ENCODE data around the gene CLIC5. TPM values are rescaled to one million over a fixed set of nuclear protein-coding genes. Genes with fewer than 3 reads are reported as not detected.

The CLIC5 gene
- total RNA-seq, 1 donor from 2014 or later = 5.2 TPM

- no peak overlapping the region for H3K4me3 ChIP-seq (ENCODE audit: low read depth, low read length)
- DNase-seq (ENCODE audit: low read depth) = no peak
- TF ChIP-seq, protein P1, sequence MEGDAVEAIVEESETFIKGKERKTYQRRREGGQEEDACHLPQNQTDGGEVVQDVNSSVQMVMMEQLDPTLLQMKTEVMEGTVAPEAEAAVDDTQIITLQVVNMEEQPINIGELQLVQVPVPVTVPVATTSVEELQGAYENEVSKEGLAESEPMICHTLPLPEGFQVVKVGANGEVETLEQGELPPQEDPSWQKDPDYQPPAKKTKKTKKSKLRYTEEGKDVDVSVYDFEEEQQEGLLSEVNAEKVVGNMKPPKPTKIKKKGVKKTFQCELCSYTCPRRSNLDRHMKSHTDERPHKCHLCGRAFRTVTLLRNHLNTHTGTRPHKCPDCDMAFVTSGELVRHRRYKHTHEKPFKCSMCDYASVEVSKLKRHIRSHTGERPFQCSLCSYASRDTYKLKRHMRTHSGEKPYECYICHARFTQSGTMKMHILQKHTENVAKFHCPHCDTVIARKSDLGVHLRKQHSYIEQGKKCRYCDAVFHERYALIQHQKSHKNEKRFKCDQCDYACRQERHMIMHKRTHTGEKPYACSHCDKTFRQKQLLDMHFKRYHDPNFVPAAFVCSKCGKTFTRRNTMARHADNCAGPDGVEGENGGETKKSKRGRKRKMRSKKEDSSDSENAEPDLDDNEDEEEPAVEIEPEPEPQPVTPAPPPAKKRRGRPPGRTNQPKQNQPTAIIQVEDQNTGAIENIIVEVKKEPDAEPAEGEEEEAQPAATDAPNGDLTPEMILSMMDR (conservative IDR thresholded peaks at IDR 0.05; ENCODE audit: low read depth, low read length) = no peak
Measured at GRCh38 chr6:46036911-46037310, 21.3 kb upstream of the CLIC5 start.

GRCh38 chr6:46035242-46035641 is 19.6 kb upstream of the CLIC5 start:
- DNase-seq (ENCODE audit: low read depth) = no peak
- TF ChIP-seq, protein P1 (conservative IDR thresholded peaks at IDR 0.05; ENCODE audit: low read depth, low read length) = no peak
- H3K4me3 ChIP-seq (ENCODE audit: low read depth, low read length) = no peak overlapping the region

DNA sequence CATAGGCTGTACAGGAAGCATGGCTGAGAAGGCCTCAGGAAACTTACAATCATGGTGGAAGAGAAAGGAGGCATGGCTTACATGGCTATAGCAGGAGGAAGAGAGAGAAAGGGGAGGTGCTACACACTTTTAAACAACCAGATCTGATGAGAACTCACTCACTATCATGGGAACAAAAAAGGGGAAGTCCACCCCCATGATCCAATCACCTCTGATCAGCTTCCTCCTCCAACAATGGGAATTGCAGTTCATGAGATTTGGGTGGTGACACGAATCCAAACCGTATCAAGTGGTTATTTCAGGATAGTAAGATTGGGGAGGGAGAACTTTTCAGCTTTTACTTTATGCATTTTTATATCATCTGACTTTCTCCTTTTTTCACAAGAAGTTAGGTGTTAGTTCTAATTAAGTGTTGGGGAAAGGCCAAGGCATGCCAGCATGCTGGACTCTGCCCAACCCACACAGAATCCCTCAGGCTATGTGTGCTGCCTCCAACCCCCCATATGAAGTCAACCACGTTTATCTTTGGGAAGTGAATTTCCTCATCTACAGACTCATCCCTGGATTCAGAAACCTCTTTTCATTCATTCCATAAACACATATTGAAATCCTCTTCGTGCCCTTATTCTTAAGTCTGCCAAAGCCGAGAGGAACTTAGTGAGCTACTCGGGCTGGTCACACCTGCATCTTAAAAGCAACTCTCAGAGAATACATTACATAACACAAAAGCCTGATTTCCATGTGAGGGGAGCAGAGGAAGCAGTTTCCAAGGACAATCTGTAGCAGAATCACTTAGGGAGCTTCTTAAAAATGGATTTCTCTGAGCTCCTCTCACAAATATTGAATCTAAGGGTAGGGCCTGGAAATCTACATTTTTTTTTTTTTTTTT is 16.7 kb upstream of the CLIC5 start:
- DNase-seq (ENCODE audit: low read depth) = no peak
- no peak overlapping the region for H3K4me3 ChIP-seq (ENCODE audit: low read depth, low read length)
- TF ChIP-seq, protein P1 (conservative IDR thresholded peaks at IDR 0.05; ENCODE audit: low read depth, low read length) = no peak

GRCh38 chr6:46029602-46030001 is 13.9 kb upstream of the CLIC5 start:
- DNase-seq (ENCODE audit: low read depth) = no peak
- TF ChIP-seq, protein P1 (conservative IDR thresholded peaks at IDR 0.05; ENCODE audit: low read depth, low read length) = no peak
- no peak overlapping the region for H3K4me3 ChIP-seq (ENCODE audit: low read depth, low read length)

- no peak overlapping the region for H3K4me3 ChIP-seq (ENCODE audit: low read depth, low read length)
- TF ChIP-seq, protein P1 (conservative IDR thresholded peaks at IDR 0.05; ENCODE audit: low read depth, low read length) = no peak
- DNase-seq (ENCODE audit: low read depth) = no peak
Measured at GRCh38 chr6:46026307-46026706, 10.6 kb upstream of the CLIC5 start.

GRCh38 chr6:46025573-46025972 is 9.9 kb upstream of the CLIC5 start:
- no peak overlapping the region for H3K4me3 ChIP-seq (ENCODE audit: low read depth, low read length)
- TF ChIP-seq, protein P1 (conservative IDR thresholded peaks at IDR 0.05; ENCODE audit: low read depth, low read length) = no peak
- no peak for DNase-seq (ENCODE audit: low read depth)
